GM23338 (cell line): Measurements from ENCODE around the gene ATP1A3. TPM values are rescaled to one million over a fixed set of nuclear protein-coding genes. Genes with fewer than 3 reads are reported as not detected.

Source experiments
- ATAC-seq: fragments of 200-7000 bp; cut with Tn5 transposase; 3 replicates; pipeline ENCODE4 v1.9.1; 2020
- DNase-seq: peaks from one replicate; pipeline ENCODE4 v3.0.0-alpha.2; 2015; ENCODE audit warnings: low spot score
- H2AFZ ChIP-seq: fragments of 200-600 bp; sonication (generic); 2 replicates; pipeline ENCODE4 v1.8.0; 2016; ENCODE audit warnings: antibody characterized with exemption, mild to moderate bottlenecking, moderate library complexity
- H3F3A ChIP-seq: fragments of 200-600 bp; sonication (generic); replicated peaks from 2 replicates; pipeline ENCODE4 v1.8.0; 2017; ENCODE audit warnings: antibody characterized with exemption, mixed run types, low read depth
- H3K27ac ChIP-seq: fragments of 200-600 bp; sonication (generic); 2 replicates; pipeline ENCODE4 v1.6.1; 2016; ENCODE audit warnings: low read depth
- H3K27me3 ChIP-seq: fragments of 200-600 bp; sonication (generic); 2 replicates; pipeline ENCODE4 v1.8.0; 2016; ENCODE audit warnings: mild to moderate bottlenecking, mixed run types, moderate library complexity; ENCODE audit not compliant: insufficient read depth
- H3K36me3 ChIP-seq: fragments of 200-600 bp; sonication (generic); 2 replicates; pipeline ENCODE4 v1.8.0; 2016; ENCODE audit warnings: mild to moderate bottlenecking; ENCODE audit not compliant: insufficient read depth
- H3K4me1 ChIP-seq: fragments of 200-600 bp; sonication (generic); 2 replicates; pipeline ENCODE4 v1.8.0; 2016; ENCODE audit warnings: mild to moderate bottlenecking, moderate library complexity; ENCODE audit not compliant: insufficient read depth
- H3K4me2 ChIP-seq: fragments of 200-600 bp; sonication (generic); 2 replicates; pipeline ENCODE4 v1.7.1; 2017; ENCODE audit warnings: mixed run types
- H3K4me3 ChIP-seq: fragments of 200-600 bp; sonication (generic); 2 replicates; pipeline ENCODE4 v1.6.1; 2016; ENCODE audit warnings: mixed run types
- H3K79me2 ChIP-seq: fragments of 200-600 bp; sonication (generic); replicated peaks from 2 replicates; pipeline ENCODE4 v1.8.0; 2017; ENCODE audit warnings: mild to moderate bottlenecking; ENCODE audit not compliant: insufficient read depth
- H3K9me2 ChIP-seq: fragments of 200-600 bp; sonication (generic); 2 replicates; pipeline ENCODE4 v1.8.0; 2017; ENCODE audit not compliant: insufficient read depth
- H4K20me1 ChIP-seq: fragments of 200-600 bp; sonication (generic); replicated peaks from 2 replicates; pipeline ENCODE4 v1.8.0; 2017; ENCODE audit warnings: mild to moderate bottlenecking; ENCODE audit not compliant: insufficient read depth
- H3K27ac Mint-ChIP-seq: 2 replicates; pipeline ENCODE4 v1.8.0; 2020; ENCODE audit warnings: inconsistent platforms, mild to moderate bottlenecking, moderate library complexity, mixed read lengths
- H3K27me3 Mint-ChIP-seq: 3 replicates; pipeline ENCODE4 v1.8.0; 2022; ENCODE audit warnings: low read depth, mild to moderate bottlenecking, moderate library complexity, mixed read lengths, inconsistent platforms; ENCODE audit not compliant: insufficient read depth, poor library complexity
- H3K36me3 Mint-ChIP-seq: 3 replicates; pipeline ENCODE4 v1.8.0; 2021; ENCODE audit warnings: low read depth, mild to moderate bottlenecking, inconsistent platforms, moderate library complexity, mixed read lengths
- H3K4me1 Mint-ChIP-seq: 3 replicates; pipeline ENCODE4 v1.8.0; 2020; ENCODE audit warnings: mild to moderate bottlenecking, inconsistent platforms, mixed read lengths
- H3K4me3 Mint-ChIP-seq: 3 replicates; pipeline ENCODE4 v1.8.0; 2021; ENCODE audit warnings: moderate library complexity, mild to moderate bottlenecking, inconsistent platforms, mixed read lengths
- H3K9me3 Mint-ChIP-seq: 3 replicates; pipeline ENCODE4 v1.8.0; 2020; ENCODE audit warnings: moderate library complexity, mild to moderate bottlenecking, inconsistent platforms, mixed read lengths
- CREB1 ChIP-seq: fragments of 250-450 bp; sonication (Bioruptor Pico); IDR thresholded peaks from 2 replicates; pipeline ENCODE4 v1.5.0; 2020; ENCODE audit warnings: low read depth, mild to moderate bottlenecking, moderate library complexity
- ETS1 ChIP-seq: IDR thresholded peaks from 2 replicates; pipeline ENCODE4 v1.6.1; 2016; ENCODE audit warnings: antibody characterized with exemption
- EZH2phosphoT487 ChIP-seq: fragments of 200-600 bp; sonication (generic); IDR thresholded peaks from one replicate; pipeline ENCODE4 v1.8.1; 2018; ENCODE audit warnings: antibody characterized with exemption; ENCODE audit not compliant: unreplicated experiment
- JUNB ChIP-seq: IDR thresholded peaks from one replicate; pipeline ENCODE4 v1.6.1; 2016; ENCODE audit warnings: antibody characterized with exemption; ENCODE audit not compliant: unreplicated experiment
- REST ChIP-seq: IDR thresholded peaks from one replicate; pipeline ENCODE4 v1.6.1; 2018; ENCODE audit warnings: antibody characterized with exemption; ENCODE audit not compliant: unreplicated experiment
- STAT1 ChIP-seq: IDR thresholded peaks from one replicate; pipeline ENCODE4 v1.6.1; 2016; ENCODE audit warnings: antibody characterized with exemption; ENCODE audit not compliant: unreplicated experiment
- ZNF462 ChIP-seq: fragments of 250-450 bp; sonication (Bioruptor Pico); IDR thresholded peaks from 2 replicates; pipeline ENCODE4 v1.5.0; 2020; ENCODE audit warnings: mild to moderate bottlenecking, moderate library complexity
- polyA plus RNA-seq: library from polyadenylated mRNA; unstranded; fragments of >200 nt; fragmentation: Nextera tagmentation; extraction: Ambion mirVana; gene quantifications from 2 replicates; pipeline ENCODE4 v1.2.1, GENCODE V29; 2016
- total RNA-seq: library from RNA; depleted of rRNA; stranded (reverse); fragments of >200 nt; shearing (Covaris generic); gene quantifications from 2 replicates; pipeline ENCODE4 v1.2.3, GENCODE V29; 2014
- TF ChIP-seq, protein P1 (sequence below), 2 experiments: fragments of 200-600 bp in 1 of 2; sonication (generic) in 1 of 2; conservative IDR thresholded peaks; 2 replicates each; pipeline versions ENCODE4 v1.5.1 to v1.6.1; 2016 to 2017; ENCODE audit warnings: antibody characterized with exemption in 2 of 2, low read depth in 2 of 2, mild to moderate bottlenecking in 2 of 2, moderate library complexity in 1 of 2

The ATP1A3 gene
- total and polyA plus RNA-seq, 2 experiments from 2014 or later: 11.5 to 37.3 TPM

GRCh38 chr19:42030645-42031440 is 36.8 kb upstream of the ATP1A3 start:
- Histone ChIP-seq H3K79me2 (no peaks in the 10 kb centered on the region), H3K9me2 (no peaks in the 10 kb centered on the region; the same call in 1 of the 2 replicates), H3K4me2 (no peak overlapping the region), H4K20me1 (no peaks in the 10 kb centered on the region; the same call in 1 of the 2 replicates), H3F3A (peaks cover 20% of the 10 kb centered on the region), H3K36me3 (no peaks in the 10 kb centered on the region), H3K27ac (0 out of 2 replicates have a peak overlapping the region, but pooled peaks have one; percentile 60), H3K4me1 (peaks cover 17% of the 10 kb centered on the region), H3K4me3 (no peak overlapping the region), H3K27me3 (no peaks in the 10 kb centered on the region), H2AFZ (no peak overlapping the region)
- DNase-seq: no peak
- peaks cover 28% of the 10 kb centered on the region for H3K36me3 Mint-ChIP-seq
- ATAC-seq: no peak
- peak overlapping the region; percentile 82 for H3K27ac Mint-ChIP-seq
- peaks cover 43% of the 10 kb centered on the region for H3K4me1 Mint-ChIP-seq
- H3K4me3 Mint-ChIP-seq: no peak overlapping the region
- peaks cover 16% of the 10 kb centered on the region for H3K27me3 Mint-ChIP-seq
- no peaks in the 10 kb centered on the region; the same call in 1 of the 3 replicates for H3K9me3 Mint-ChIP-seq
- TF ChIP-seq ETS1 (no peak), JUNB (no peak), CREB1 (CRISPR knock-in tag) (no peak), EZH2phosphoT487 (no peak), ZNF462 (CRISPR knock-in tag) (no peak), STAT1 (no peak), REST (no peak)
- TF ChIP-seq, protein P1, sequence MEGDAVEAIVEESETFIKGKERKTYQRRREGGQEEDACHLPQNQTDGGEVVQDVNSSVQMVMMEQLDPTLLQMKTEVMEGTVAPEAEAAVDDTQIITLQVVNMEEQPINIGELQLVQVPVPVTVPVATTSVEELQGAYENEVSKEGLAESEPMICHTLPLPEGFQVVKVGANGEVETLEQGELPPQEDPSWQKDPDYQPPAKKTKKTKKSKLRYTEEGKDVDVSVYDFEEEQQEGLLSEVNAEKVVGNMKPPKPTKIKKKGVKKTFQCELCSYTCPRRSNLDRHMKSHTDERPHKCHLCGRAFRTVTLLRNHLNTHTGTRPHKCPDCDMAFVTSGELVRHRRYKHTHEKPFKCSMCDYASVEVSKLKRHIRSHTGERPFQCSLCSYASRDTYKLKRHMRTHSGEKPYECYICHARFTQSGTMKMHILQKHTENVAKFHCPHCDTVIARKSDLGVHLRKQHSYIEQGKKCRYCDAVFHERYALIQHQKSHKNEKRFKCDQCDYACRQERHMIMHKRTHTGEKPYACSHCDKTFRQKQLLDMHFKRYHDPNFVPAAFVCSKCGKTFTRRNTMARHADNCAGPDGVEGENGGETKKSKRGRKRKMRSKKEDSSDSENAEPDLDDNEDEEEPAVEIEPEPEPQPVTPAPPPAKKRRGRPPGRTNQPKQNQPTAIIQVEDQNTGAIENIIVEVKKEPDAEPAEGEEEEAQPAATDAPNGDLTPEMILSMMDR (conservative IDR thresholded peaks at IDR 0.05; ENCODE audit: low read depth in 2 of 2): no peak
